Tibial nerve (tissue), 4 donors: ENCODE results near the gene LAMP5. TPM values are rescaled to one million over a fixed set of nuclear protein-coding genes. Genes with fewer than 3 reads are reported as not detected.

ENCODE experiments used
- DNase-seq, 2 donors: peaks; one replicate each; pipeline ENCODE4 v3.0.0-alpha.2; 2019; ENCODE audit warnings: low spot score in 2 of 2
- H3K27ac ChIP-seq, 4 donors: fragments of 200-600 bp; sonication (generic) in 3 of 4; one replicate each; pipeline ENCODE4 v1.5.1; 2017 to 2019; ENCODE audit warnings: mild to moderate bottlenecking in 1 of 4
- H3K27me3 ChIP-seq, 2 donors: fragments of 200-600 bp; sonication (generic) in 1 of 2; one replicate each; pipeline versions ENCODE4 v1.5.1 to v1.6.0; 2017 to 2019
- H3K36me3 ChIP-seq, 3 donors: fragments of 200-600 bp; sonication (generic); one replicate each; pipeline ENCODE4 v1.5.1; 2018 to 2019
- H3K4me1 ChIP-seq, 4 donors: fragments of 200-600 bp; sonication (generic) in 3 of 4; one replicate each; pipeline ENCODE4 v1.5.1; 2017 to 2019
- H3K4me3 ChIP-seq, 4 donors: fragments of 200-600 bp; sonication (generic) in 3 of 4; one replicate each; pipeline ENCODE4 v1.5.1; 2017 to 2019; ENCODE audit warnings: mild to moderate bottlenecking in 1 of 4, moderate library complexity in 1 of 4
- H3K9me3 ChIP-seq, 4 donors: fragments of 200-600 bp; sonication (generic) in 3 of 4; one replicate each; pipeline ENCODE4 v1.5.1; 2017 to 2019
- EP300 ChIP-seq, 2 donors: sonication (generic); formaldehyde crosslinking; IDR thresholded peaks; one replicate each; pipeline ENCODE4 v1.6.1; 2017; ENCODE audit warnings: antibody characterized with exemption in 2 of 2, mild to moderate bottlenecking in 1 of 2
- POLR2A ChIP-seq, 2 donors: fragments of 450-650 bp; IDR thresholded peaks; one replicate each; pipeline ENCODE4 v1.6.1; 2017; ENCODE audit warnings: antibody characterized with exemption in 2 of 2, mild to moderate bottlenecking in 2 of 2, moderate library complexity in 2 of 2
- whole genome bisulfite sequencing, 2 donors: methylation state at CpG; one replicate each; pipeline ENCODE4 v1.1.5; 2018; 5-methylcytosine and 5-hydroxymethylcytosine counted together
- total RNA-seq, 4 donors: library from RNA; depleted of rRNA; stranded (reverse); fragments of >200 nt; gene quantifications; one replicate each; pipeline ENCODE4 v1.1.0, GENCODE V29; 2016
- TF ChIP-seq, protein P1 (sequence below), 5 experiments: fragments of 200-600 bp in 3 of 5; fragments of 450-650 bp in 2 of 5; sonication (generic) in 3 of 5; IDR thresholded peaks; one replicate each; pipeline ENCODE4 v1.5.1; 2016 to 2019; ENCODE audit warnings: antibody characterized with exemption in 5 of 5, mild to moderate bottlenecking in 3 of 5, moderate library complexity in 2 of 5

LAMP5 gene
- total RNA-seq, 4 donors from 2014 or later: 0.21 to 0.59 (median 0.44) TPM; not detected in 1

DNA sequence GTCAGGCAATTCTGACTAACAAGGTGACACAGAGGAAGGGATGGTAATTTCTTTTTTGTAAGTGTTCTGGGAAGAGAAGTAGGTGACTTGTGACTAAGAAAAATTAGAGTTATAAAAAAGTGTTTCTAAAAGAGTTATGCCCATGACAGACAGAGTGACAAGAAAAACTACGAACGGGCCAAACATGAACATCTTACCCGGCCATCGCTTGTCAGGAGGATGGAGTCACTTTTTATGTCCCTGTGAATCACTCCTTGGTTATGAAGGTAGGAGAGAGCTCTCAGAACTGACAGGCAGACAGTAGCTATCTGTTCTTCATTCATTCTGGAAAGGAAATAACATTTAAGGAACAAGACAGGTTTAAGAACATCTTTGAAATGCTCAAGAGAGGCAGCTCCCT is 43.0 kb downstream of the LAMP5 start:
- Histone ChIP-seq H3K27ac (no peak overlapping the region), H3K4me3 (no peak overlapping the region), H3K9me3 (no peaks in the 10 kb centered on the region), H3K4me1 (no peaks in the 10 kb centered on the region), H3K27me3 (no peaks in the 10 kb centered on the region), H3K36me3 (no peaks in the 10 kb centered on the region)
- WGBS, 2 donors: 90 to 92% methylated on average over 4 of the region's 4 CpGs
- no peak for TF ChIP-seq EP300 (IDR thresholded peaks at IDR 0.05)
- DNase-seq: no peak

DNA sequence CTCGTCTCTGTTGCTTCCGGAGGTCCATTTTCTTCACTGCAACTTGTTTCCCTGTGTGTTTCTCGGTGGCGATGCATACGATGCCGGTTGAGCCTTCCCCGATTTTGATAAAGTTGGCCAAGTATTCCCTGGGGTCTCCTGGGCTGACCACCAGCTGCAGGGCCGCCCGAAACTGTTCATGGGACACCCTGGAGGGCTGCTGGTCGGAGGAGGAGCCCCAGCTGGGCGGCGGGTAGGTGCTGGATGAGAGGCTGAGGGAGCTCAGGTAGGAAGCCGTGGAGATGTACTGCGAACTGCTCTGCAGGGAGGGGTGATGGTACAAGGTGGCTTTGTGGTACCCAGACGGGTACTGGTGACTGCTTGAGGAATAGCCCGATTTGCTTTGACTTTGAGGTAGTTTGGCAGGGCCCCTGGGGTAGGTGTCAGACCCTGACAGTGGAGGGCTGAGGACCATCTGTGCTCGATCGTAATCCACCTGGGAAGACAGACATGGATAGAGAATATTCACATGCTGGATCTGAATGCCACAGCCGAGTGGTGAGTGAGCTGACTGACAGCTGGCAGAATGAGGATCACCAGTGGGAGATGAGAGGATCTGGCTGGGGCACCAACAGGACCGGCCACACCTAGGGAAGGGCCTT is 51.6 kb downstream of the LAMP5 start:
- no peak overlapping the region for H3K27ac ChIP-seq
- TF ChIP-seq POLR2A (IDR thresholded peaks at IDR 0.05): no peak
- no peak for TF ChIP-seq EP300 (IDR thresholded peaks at IDR 0.05)
- TF ChIP-seq, protein P1, sequence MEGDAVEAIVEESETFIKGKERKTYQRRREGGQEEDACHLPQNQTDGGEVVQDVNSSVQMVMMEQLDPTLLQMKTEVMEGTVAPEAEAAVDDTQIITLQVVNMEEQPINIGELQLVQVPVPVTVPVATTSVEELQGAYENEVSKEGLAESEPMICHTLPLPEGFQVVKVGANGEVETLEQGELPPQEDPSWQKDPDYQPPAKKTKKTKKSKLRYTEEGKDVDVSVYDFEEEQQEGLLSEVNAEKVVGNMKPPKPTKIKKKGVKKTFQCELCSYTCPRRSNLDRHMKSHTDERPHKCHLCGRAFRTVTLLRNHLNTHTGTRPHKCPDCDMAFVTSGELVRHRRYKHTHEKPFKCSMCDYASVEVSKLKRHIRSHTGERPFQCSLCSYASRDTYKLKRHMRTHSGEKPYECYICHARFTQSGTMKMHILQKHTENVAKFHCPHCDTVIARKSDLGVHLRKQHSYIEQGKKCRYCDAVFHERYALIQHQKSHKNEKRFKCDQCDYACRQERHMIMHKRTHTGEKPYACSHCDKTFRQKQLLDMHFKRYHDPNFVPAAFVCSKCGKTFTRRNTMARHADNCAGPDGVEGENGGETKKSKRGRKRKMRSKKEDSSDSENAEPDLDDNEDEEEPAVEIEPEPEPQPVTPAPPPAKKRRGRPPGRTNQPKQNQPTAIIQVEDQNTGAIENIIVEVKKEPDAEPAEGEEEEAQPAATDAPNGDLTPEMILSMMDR (IDR thresholded peaks at IDR 0.05): no peak
- no peaks in the 10 kb centered on the region for H3K27me3 ChIP-seq
- H3K4me3 ChIP-seq: no peak overlapping the region
- WGBS, 2 donors: 89 to 94% methylated on average over 20 of the region's 20 CpGs
- no peak for DNase-seq
- H3K9me3 ChIP-seq: no peaks in the 10 kb centered on the region
- no peaks in the 10 kb centered on the region for H3K4me1 ChIP-seq
- H3K36me3 ChIP-seq: no peaks in the 10 kb centered on the region

DNA sequence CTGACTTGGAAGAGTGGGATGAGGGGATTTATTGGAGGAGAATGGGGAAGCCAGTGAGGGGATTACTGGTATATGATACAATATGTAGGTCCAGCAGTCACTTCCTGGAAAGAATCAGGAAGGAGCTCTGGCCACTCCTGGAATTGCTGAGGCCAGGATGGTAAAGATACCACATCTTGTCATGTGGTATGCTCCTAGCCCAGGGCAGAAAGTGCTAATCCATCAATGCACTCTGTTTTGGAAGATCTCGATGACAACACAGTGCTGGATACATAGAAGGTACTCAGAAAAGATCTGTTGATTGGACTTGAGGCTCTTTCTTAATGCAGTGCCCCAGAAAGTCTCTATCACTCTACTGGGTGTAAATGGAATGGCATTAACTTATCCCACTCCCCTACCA is 52.6 kb downstream of the LAMP5 start:
- Histone ChIP-seq H3K4me1 (no peaks in the 10 kb centered on the region), H3K36me3 (no peaks in the 10 kb centered on the region), H3K4me3 (no peak overlapping the region), H3K9me3 (no peaks in the 10 kb centered on the region), H3K27ac (no peak overlapping the region), H3K27me3 (no peaks in the 10 kb centered on the region)
- no peak for DNase-seq
- 76 to 77% methylated on average over 1 of the region's 1 CpG for WGBS, 2 donors
- TF ChIP-seq POLR2A (IDR thresholded peaks at IDR 0.05): no peak
- TF ChIP-seq EP300 (IDR thresholded peaks at IDR 0.05): no peak
- TF ChIP-seq, protein P1 (IDR thresholded peaks at IDR 0.05): no peak

DNA sequence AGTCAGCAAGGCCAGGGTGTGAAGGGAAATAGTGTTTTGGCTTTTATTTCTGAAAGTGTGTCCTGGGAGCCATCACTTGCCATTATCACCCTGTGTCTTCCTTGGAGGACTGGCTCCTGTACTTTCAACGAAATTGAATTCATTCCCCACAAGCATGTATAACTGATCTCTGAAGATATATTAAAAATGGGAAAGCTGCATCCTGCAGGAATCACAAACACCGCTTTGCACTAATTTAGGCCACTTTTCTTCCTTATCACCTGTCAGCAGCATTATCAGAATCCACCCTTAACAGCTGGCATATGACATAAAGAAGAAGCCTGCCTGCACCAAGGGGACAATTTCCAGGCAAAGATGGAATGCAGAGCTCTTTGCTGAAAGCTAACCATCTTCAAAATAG is 56.2 kb downstream of the LAMP5 start:
- TF ChIP-seq, protein P1 (IDR thresholded peaks at IDR 0.05): no peak
- TF ChIP-seq EP300 (IDR thresholded peaks at IDR 0.05) (no peak), POLR2A (IDR thresholded peaks at IDR 0.05) (no peak)
- Histone ChIP-seq H3K36me3 (no peaks in the 10 kb centered on the region), H3K27me3 (no peaks in the 10 kb centered on the region), H3K4me1 (no peaks in the 10 kb centered on the region), H3K27ac (no peak overlapping the region), H3K9me3 (no peaks in the 10 kb centered on the region), H3K4me3 (no peak overlapping the region)
- DNase-seq: no peak
- WGBS, 2 donors: 70 to 88% methylated on average over 2 of the region's 2 CpGs

DNA sequence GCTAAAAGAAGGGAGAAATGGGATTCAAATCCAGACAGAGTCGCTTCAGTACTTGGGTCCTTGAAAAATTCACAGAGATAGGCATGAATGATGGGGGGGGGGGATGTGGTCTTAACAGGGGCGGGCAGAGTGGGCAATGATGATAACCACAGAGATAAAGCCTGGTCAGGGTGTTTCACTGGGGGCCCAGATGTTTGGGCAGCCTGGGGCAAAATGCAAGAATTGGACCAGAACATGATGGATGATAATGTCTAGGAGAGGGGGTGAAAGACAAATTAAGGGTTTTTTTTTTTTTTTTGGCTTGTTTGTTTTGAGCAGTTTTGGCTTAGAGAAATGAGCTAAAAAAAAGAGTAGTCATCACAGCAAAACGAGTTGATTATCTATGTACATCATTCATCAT is 57.4 kb downstream of the LAMP5 start:
- no peaks in the 10 kb centered on the region for H3K4me1 ChIP-seq
- no peaks in the 10 kb centered on the region for H3K36me3 ChIP-seq
- no peak overlapping the region for H3K4me3 ChIP-seq
- WGBS, 2 donors: 63 to 66% methylated on average over 3 of the region's 3 CpGs
- no peak for DNase-seq
- no peaks in the 10 kb centered on the region for H3K27me3 ChIP-seq
- TF ChIP-seq POLR2A (IDR thresholded peaks at IDR 0.05): no peak
- H3K9me3 ChIP-seq: no peaks in the 10 kb centered on the region
- no peak overlapping the region for H3K27ac ChIP-seq

DNA sequence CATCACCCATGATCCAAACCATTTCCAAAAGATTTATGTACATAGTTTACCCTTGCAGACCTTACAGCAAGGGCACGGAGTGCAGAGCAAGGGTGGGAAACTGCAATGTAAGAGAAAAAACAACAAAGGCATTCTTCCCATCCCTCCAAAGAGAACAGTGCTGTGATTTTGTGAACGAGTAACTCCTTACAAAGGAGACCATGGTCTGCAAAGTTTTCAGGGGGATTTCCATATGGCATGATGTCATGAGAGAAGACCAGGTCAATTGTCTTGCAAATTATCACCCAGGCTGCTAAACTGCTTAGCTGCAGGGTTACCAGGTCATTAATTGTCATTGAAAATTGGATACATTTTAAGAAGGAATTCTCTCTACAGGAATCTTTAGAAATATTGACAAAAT is 58.3 kb downstream of the LAMP5 start:
- Histone ChIP-seq H3K27ac (no peak overlapping the region), H3K9me3 (no peaks in the 10 kb centered on the region), H3K4me3 (no peak overlapping the region), H3K36me3 (no peaks in the 10 kb centered on the region), H3K4me1 (no peaks in the 10 kb centered on the region), H3K27me3 (no peaks in the 10 kb centered on the region)
- WGBS, 2 donors: 3 to 18% methylated on average over 2 of the region's 2 CpGs
- no peak for TF ChIP-seq POLR2A (IDR thresholded peaks at IDR 0.05)
- TF ChIP-seq, protein P1 (IDR thresholded peaks at IDR 0.05): no peak
- no peak for TF ChIP-seq EP300 (IDR thresholded peaks at IDR 0.05)
- no peak for DNase-seq
